NCI-H2196 treated with DMSO at 0.1 percent for 48 hours (cell line): ENCODE data around the gene MAP2K2.
"Not testable (repeated sequence)": the region's sequence is repeated elsewhere in the genome, so short reads cannot be mapped to it uniquely, and the experiment has no call there.

Experiments used
- DNase-seq: peaks from one replicate; lab custom pipeline; 2025; ENCODE audit not compliant: unreplicated experiment; lab: John Stamatoyannopoulos, UW

The MAP2K2 gene

DNA sequence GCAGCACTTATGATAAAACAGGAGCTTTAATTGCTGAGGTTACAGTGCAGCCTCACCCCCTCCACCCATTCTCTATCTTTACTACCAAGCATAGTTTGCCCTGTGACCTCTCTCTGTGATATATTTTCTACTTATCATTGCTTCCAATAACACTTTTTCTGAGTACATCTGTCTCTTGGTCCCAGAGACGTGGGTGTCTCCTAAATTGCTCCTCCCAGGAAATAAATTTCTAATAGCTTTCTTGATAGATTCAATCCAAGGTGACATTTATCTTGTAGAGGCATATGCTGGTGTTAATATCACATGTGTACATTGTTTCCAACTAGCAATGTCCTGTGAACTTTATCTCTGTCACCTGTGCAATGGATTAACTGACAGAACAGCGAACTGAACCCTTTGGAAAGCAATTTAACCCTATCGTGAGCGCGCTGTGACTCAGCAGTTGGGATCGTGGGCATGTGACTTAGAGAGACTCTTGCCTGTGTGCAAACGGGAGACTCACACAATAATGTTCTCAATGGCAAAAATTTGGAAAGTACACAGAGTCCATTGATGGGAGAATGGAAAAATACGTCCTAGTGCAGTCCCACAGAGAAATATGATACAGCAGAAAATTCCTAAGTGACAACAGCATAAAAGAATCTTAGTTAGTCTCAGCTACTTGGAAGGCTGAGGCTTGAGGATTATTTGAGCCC, 7.0 kb upstream of the MAP2K2 start:
- no peak for DNase-seq

DNA sequence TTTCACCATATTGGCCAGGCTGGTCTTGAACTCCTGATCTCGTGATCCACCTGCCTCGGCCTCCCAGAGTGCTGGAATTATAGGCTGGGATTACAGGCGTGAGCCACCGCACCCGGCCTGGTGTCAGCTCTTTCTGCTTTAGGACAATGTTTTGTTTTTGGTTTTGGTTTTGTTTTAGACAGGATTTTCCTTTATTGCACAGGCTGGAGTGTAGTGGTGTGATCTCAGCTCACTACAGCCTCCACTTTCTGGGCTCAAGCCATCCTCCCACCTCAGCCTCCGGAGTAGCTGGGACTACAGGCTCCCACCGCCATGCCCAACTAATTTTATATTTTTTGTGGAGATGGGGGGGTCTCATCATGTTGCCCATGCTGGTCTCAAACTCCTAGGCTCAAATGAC, 5.1 kb upstream of the MAP2K2 start:
- DNase-seq: not testable (repeated sequence)

DNA sequence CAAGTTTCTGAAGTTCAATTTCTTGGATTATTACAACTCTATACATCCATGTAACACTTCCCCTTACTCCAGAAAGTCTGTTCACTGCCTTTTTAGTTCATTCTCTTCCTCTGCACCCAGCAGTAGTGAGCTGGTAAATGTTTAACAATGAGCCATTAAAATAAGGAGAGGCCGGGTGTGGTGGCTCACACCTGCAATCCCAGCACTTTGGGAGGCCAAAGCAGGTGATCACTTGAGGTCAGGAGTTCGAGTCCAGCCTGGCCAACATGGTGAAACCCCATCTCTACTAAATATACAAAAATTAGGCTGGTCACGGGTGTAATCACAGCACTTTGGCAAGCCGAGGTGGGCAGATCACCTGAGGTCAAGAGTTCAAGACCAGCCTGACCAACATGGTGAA, 3.4 kb upstream of the MAP2K2 start:
- DNase-seq: not testable (repeated sequence)

DNA sequence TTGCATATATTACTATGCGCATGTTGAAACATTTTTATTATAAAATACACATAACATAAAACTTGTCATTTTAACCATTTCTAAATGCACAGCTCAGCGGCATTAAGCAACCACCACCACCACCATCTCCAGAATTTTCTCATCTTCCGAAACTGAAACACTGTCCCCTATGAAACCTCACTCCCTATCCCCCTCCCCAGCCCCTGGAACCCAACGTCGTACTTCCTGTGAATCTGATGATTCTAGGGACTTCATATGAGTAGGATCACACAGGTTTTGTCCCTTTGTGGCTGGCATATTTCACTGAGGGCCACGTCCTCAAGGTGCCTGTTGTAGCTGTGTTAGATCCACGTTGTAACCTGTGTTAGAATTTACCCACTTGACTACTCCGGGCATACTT, 716 bp upstream of the MAP2K2 start:
- no peak for DNase-seq

DNA sequence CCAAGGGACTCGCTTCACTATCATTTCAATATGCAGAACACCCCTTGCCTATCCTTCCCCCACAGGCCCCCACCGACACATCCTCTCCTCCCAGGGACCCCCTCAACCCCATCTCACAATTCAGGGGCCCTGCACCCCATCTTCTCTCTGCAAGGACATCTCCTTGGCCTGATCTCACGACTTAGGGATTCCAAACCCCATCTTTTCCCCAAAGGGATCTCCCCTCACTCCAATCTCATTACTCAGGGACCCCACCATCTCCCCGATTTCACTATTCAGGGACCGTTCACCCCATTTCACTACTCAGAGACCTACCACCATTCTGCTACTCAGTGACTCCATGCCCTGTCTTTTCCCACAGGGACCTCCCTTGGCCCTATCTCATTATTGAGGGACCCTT, 1.4 kb downstream of the MAP2K2 start:
- no peak for DNase-seq

DNA sequence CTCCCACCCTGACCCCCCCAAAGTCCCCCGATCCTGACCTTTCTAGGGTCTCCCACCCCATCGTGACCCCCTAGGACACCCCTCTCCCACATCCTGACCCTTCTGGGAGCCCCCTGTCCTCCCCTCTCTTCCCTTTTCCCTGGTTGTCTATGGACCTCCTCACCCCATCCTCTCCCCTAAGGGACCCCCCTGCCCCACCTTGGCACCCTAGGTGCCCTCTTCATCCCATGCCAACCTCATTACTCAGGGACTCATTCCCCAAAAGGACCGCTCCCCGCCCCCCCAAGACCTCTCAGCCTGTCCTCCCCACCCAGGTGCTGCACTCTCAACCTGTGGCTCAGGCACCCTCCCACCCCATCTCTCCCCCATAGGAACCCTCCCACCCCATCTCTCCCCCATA, 2.1 kb downstream of the MAP2K2 start:
- no peak for DNase-seq

DNA sequence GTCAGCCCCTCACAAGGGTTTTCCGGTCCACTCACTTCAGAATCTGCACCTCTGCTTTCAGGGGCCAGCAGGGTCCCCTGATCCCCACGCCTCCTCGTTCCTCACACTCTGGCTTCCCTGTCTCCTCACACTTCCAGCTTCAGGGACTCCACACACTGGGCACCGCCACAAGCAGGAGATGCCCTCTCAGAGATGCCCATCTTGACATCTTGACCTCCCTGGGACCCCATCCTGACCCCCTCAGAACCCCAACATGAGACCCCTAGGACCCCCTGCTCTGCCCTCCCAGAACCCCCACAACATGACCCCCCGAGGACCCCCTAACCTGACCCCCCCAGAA, 2.7 kb downstream of the MAP2K2 start:
- no peak for DNase-seq

DNA sequence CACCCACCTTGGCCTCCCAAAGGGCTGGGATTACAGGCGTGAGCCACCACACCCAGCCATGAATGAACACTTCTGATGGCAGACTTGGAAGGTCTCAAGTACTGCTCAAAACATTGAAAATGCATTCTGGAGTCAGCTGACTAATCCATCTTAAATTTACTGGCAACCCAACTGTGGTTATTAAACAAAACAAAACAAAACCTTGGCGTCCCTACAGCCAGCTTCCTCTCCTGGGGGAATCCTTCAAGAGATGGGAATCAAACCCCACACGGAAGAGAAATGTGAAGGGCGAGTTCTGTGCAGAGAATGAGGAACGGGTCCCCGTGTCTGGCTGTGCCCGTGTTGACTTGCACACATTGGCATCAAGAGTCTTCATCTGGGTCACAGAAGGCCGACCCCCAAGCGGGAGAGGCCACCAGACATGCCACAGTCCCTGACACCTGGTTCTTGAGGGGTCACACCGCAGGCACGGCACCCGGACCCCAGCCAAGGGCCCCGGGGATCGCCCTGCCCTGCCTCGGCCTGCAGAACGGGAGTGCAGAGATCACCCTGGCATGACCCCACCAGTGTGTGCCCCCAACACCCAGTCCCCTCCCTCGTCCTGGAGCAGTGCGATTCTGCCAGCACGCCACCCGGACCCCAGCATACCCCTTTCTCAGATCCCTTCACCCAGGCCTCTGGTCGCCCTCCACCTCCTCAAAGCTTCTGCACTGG, 3.2 kb downstream of the MAP2K2 start:
- DNase-seq: no peak

DNA sequence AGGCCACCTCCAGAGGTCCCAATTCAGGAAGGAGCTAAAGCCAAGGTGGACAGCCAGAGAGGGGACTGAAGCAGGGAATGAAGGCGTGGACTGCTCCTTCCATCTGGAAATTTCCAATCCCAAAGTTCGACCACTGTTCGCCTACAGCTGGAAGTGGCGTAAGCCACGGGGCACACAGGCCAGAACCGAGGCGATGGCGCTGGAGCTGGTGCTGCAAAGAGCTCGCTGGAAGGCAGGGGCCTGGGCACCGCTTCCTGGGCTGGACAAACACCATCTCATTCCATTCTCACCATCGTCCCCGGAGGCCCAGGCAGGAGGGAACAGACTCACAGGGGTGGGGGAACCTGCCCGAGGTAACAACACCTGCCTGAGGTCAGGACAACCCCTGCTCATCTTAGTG, 4.2 kb downstream of the MAP2K2 start:
- no peak for DNase-seq

DNA sequence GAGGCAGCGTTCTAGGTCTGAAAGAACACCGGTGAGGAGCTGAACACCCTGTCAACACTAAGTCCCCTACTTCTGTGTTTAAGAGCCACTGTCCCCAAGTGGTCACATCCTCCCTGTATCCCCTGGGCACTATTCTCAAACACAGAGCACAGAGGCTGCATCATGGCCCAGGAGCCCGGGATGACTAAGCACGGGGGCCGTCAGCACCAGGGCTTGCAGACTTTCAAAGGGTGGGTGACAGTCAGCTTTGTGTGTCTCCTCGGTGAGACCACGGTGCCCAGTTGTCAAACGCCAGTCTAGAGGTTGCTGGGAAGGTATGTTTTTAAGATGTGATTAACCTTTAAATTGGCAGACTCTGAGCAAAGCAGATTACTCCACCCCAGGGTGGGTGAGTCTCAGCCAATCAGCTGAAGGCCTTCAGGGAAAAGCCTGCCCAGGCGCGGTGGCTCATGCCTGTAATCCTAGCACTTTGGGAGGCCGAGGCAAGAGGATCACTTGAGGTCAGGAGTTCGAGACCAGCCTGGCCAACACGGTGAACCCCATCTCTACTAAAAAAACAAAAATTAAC, 8.0 kb downstream of the MAP2K2 start:
- DNase-seq: no peak

DNA sequence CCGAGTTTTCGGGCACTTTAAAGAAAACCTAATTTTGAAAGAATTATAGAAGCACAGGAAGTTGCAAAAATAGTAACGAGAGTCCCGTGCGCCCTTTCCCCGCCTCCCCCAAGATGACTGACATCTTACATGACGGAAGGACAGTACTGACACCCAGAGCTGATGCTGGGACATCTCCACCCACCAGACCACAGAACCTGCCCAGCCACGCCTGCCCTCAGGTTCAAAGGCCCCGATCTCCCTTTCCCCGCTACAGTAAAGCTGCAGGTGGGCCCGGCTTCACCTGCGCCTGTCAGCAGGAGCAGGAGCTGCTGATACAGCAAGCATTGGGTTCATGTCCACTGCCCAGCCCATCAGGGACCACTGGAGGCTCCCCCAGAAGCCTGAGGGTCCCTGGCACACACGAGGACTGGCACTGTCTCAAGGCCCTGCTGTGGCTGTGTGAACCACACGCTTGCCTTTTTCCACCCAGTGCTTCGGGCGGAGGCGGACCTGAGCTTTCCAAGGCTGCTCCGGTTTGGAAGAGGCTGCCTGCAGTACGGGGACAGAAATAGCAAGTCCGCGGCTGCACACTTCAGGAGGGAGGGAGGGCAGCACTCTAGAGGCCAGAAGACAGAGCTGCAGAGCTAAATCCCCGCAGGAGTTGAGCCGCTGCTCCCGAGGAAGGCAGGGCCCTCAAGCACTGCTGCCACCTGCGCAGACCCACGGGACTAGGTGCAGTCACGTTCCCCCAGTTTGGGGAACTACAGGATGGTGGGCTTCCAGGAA, 8.7 kb downstream of the MAP2K2 start:
- DNase-seq: no peak

DNA sequence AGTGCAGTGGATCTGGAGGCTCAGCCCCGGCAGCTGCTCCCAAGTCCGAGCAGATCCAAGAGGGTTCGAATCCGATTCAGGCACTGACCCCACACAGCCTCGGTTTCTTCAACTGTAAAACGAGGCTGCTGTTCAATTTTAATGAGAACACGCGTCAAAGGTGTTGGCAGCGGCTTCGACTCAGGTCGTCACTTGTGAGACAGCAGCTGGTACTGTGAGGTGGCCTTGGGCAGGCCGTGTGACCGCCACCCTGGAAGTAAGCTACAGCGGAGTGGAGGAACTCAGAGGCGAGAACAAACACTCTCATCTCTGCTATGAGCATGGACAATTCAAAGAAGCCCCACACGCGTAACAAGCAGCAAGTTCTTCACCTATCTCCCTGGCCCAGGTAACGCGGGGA, 9.7 kb downstream of the MAP2K2 start:
- DNase-seq: no peak

DNA sequence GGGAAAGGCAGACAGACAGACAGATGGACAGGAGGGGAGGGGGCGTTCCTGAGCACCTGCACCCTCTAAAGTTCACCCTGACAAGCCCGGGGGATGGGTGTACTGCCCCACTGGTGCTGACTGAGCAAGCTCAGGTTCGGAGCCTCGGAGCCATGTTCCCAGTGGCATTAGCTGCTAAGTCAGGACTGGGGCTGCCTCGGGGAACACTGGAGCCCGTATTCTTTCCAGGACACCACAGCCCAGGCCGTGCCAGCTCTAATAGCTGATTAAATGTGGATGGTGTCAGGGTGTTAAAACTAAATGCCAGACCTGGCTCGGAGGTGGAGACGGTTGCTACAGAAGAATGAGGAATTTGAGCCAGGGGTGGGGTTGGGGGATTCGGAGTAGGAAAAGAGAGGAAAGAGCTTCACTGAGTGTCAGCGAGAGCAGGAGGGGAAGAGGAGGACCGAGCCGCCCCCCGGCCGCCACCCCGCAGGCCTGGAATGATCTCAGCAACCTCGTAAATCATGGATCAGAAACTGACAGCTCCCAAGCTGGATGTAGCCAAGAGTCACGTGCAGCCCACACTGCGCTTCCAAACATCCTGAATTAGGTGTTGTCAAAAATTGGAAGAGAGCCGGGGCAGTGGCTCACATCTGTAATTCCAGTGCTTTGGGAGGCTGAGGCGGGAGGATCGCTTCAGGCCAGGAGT, 10.4 kb downstream of the MAP2K2 start:
- DNase-seq: no peak

DNA sequence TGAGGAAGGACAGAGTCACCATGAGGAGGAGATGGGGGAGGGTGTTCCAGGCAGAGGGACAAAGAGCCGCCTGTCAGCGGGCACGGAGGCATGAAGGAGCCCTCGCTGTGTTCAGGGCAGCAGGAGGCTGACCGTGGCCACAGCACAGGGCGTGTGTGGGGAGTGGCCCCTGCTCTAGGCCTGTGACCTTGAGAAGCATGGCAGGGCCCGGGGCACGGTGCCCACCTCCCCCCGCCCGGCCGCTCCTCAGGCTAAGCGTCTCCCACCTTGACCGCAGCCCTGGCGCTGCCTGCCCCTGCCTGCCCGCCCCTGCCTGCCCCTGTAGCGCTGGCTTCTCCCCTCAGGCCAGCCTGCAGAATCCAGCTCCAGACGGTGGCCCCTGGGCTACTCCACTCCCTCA, 11.6 kb downstream of the MAP2K2 start:
- DNase-seq: no peak

DNA sequence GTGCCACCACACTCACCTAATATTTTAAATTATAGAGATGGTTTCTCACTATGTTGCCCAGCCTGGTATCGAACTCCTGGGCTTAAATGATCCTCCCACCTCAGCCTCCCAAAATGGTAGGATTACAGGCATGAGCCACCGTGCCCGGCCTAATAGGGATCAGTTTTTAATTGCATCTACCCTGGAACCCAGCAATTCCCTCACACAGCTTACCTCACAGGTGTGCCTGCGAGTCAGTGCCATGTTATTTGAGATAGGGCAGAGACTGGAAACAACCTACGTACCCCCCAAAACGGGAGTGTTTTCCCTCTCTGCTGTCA, 14.3 kb downstream of the MAP2K2 start:
- DNase-seq: no peak

DNA sequence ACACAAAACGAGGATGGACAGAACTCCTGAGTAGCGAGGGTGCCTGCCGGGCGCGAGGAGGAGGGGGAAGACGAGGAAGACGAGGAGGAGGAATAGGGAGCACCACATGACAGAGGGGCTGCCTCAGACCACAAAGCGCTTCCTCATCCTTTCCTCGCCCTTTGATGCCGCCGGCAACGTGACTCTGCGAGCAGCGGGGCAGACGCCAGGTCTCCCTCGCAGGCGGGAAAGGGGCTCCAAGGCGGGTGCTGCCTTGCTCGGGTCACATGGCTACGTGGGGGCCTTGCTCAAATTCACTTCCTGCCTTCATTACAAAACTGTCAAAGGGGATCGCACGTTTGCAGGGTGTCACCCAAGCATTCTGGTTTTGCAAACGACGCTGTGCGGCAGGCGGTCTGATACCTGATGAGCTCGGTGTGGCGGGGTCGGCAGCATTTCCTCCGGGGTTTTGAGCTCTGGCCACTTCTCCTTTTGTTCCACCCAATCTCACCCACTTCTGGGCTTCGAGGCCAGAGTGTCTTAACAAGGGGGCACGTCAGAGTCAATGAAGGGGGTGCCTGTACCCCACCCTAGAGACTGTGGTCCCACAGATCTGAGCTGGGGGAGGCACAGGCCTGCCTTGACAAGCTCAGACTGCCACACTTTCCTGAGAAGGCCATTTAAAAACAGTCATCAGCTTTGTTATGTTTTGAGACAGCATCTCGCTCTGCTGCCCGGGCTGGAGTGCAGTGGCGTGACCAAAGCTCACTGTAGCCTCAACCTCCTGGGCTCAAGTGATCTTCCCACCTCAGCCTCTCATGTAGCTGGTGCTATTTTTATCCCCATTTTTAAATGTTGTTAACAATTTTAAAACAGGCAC, 14.9 kb downstream of the MAP2K2 start:
- no peak for DNase-seq

DNA sequence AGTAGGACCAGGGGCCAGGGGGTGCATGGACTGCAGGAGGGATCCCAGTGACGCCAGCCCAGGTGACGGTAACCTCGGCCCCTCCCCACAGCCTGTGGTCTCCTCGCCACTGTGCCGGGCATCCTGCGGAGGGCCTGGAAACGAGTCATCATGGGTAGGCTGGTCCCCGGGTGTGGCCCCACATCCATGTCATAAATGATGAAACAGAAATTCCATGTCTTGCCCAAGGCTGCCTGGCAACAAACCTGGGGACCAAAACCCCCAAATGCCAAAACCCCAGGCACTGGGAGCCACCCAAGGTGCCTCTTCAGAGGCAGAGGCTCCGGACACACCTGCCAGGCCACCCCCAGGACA, 20.9 kb downstream of the MAP2K2 start:
- DNase-seq: no peak

DNA sequence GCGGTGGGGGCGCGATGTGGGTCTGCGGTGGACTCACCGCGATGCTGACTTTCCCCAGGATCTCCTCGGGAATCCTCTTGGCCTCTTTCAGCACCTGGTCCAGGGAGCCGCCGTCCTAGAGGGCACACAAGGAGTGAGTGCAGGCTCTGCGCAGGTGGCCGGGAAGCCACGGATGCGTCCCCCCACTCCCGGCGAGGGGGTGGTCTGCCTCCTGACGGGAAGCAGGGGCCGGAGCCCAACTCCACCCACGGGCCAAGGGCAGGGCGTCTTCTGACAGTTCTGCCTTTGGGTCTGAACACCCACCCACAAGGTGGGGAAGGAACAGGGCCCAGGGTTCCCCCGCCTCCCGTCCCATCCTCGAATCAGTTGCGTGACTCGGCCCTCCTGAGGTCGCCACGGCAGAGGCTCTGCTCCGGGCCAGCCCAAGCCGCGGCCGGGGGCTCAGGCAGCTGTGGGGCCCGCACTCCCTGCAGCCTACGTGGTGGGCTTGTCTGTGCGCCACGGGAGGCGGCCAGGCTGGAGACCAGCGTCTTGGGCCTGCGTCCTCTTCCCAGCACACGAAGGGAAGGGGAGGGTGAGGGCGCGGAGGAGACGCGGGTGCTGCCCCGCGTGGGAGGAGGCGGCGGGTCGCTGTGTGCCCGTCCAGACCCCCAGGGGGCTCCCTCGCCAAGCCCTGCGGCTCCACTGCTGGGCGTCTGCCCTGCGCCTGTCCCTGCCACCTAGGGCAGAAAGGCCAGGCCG, 21.4 kb downstream of the MAP2K2 start:
- DNase-seq: no peak

DNA sequence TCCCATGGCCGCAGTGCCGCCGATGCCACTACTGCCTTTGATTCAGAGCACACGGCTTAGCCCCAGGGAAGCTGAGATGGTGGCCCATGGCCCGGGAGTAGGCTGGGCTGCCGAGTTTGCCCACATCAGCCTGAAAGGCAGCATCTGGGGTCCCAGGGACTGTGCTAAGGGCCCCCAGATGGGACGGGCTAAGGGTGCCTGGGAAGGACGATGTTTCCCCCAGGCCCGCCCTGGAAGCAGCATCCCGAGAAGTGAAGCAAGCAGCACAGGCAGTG, 22.5 kb downstream of the MAP2K2 start:
- no peak for DNase-seq
